ENCODE measurements around the gene CCBE1. TPM values are rescaled to one million over a fixed set of nuclear protein-coding genes. Genes with fewer than 3 reads are reported as not detected.
"Not testable (repeated sequence)": the region's sequence is repeated elsewhere in the genome, so short reads cannot be mapped to it uniquely, and the experiment has no call there.

CCBE1 gene
- total RNA-seq, 1 donor from 2014 or later = 5.8 TPM

DNA sequence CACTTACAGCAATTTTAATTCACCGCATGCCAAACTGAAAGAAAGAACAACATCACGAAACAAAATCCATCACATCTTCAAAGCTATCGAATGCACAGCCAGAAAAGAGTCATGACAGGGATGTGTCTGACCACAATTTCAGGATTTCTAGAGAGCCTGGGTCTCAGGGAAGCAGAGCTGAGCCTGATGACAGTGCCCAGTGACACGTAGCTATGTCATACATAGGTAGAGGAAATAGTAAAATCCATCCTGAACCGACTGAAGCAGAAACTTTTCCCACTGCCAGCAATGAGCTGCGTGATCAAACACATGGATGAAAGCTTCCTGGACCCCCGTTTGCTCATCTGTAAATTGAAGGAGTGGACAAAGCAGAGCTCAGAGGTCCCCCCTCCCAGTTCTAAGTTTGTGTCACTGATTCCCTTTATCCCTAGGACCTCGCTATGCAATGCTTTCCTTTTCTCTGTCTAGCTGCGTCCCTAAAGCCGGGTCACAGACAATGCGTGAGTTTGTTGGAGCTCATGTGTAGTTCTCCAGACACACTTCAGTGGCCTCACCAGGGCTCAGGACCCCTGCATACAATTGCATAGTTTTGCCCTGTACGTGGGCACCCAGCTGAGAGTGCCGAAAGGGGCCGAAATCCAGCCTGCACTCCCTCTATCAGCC is 37.6 kb downstream of the CCBE1 start:
- DNase-seq (ENCODE audit: low spot score) (no peak), ATAC-seq (no peak)

DNA sequence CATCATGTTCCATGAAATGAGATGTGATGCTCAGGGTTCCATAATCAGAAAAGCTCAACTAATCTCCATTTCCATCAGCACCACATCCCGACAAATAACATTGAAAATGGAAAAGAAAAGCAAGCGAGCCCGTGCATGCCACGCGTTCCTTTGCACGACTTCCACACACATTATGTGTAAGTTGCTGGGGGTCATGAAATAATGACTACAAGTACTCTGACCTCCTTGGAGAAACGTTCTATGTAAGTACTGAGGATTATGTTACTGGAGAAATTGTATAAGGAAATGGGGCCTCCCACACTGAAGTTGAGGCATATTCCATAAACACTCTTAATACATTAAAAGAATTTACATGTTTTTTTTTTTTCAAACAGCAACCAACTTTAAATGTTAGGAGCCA is 38.3 kb downstream of the CCBE1 start:
- no peak for DNase-seq (ENCODE audit: low spot score)
- no peak for ATAC-seq

DNA sequence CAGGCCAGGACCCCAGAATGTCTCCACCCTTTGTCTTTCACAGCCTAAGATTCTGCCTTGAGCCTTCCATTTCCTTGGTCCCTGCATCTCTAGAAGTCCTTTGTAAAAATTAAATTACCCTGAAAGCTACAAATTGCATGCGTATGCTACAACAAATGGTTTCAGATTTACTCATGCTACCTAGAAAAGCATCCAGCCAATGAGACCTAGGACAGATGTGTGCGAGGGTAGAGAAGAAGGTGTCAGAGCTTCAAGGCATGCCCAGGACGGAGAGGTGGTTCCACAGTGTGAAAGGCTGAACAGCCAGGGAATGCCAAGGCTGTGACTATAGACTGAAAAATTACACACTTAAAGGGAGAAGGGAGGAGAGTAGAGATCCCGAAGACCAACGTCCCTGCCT is 40.2 kb downstream of the CCBE1 start:
- DNase-seq (ENCODE audit: low spot score) (no peak), ATAC-seq (no peak)

DNA sequence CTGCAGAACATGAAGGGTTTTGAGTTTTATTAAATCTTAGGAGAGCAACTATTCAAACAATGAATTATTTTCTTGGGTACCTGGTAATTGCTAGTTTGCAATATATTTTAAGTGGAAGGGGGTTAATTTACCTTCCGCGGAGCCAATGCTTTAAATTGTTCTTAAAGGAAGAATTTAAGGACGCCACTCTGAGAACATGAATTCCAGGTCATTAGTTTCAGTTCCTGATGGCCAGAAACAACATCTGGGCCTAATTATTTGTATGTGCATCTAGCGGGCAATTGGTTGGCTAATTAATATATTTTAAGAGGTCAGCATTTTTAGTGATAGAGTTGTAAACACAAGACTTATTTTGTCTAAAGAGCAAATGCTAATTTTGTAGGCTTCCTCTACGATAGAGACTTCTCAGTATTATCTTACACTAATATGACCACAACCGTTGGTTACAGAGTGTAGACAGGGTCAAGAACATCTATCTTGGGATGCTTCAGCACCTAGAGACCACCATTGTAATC is 40.8 kb downstream of the CCBE1 start:
- DNase-seq (ENCODE audit: low spot score) (no peak), ATAC-seq (no peak)

DNA sequence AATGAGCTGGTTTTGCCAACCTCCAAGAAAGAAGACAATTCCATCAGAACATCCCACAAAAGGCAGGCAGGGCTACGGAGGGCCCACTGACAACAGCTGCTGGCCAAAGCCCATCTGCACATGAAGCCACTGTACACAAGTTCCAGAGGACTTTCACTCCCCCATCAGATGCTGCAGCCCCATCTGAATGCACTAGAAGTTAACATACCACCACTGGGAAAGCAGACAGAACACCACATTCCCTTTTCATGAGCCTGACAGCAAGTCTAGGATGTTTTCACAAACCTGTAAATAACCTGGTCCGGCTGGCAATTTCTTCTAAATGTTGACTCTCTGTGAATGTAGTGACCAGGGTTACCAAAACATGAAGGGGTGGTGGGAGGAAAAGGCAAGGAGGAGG is 41.5 kb downstream of the CCBE1 start:
- no peak for ATAC-seq
- DNase-seq (ENCODE audit: low spot score) = no peak

DNA sequence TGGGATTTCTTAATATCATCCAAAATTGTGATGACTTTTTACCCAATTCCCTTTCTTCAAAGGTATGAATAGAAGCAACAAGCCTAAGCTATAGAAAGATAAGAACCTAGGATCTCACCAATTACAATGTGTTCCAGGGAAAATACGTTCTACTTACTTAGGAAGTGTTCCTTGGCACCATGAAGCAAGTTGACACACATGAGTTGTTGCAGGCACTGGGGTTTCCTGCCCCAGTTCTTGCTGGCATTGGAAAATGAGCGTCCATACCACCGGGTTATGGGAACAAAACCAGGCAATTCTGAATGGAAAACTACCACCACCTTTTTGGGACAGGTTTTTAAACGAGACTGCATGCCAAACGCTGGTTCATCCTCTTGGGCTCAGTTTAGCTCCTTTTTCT is 46.2 kb downstream of the CCBE1 start:
- ATAC-seq (no peak), DNase-seq (ENCODE audit: low spot score) (no peak)

DNA sequence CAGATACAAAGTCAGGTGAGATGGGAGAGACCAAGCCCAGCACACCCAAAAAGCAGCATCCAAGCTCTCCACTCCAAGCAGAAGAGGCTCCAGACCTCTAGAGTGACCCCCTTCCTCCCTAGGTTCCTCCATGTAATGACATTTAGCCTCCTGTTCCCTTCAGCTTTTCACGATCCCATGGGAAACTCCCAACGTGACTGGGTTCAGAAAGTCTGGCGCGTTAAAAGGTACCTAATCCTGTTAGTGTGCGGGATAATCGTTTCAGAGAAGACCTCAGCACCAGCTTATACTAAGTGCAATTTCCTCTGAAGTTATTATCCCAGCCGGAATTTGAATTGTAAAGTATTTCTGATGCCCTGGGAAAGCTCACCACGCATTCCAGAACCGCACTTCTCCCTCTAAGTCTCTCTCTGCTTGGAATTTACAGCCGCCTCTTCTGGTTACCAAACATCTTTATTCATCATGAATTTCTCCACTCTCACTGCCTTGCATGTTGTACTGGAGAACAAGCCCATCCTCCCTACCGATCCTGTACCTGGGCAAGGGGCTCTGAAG is 46.9 kb downstream of the CCBE1 start:
- DNase-seq (ENCODE audit: low spot score) = no peak
- no peak for ATAC-seq

DNA sequence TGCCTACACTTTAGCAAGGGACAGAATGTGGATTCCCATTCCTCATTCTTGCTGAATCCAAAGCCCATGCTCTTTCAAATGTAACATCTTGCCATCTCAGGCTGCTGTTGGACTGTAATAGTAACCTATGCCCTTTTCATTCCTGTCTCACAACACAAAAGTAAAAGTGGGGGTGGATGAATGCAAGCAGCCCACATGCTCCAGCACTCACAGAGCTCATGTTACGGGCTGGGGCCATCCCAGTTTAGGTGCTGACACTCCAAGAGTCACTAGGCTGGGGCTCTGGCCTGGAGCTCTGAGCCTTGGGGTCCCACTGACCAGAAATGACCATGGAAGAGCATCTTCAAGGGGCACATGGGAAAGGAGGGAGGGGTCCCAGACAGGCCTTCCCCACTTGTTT is 47.6 kb downstream of the CCBE1 start:
- DNase-seq (ENCODE audit: low spot score) = no peak

DNA sequence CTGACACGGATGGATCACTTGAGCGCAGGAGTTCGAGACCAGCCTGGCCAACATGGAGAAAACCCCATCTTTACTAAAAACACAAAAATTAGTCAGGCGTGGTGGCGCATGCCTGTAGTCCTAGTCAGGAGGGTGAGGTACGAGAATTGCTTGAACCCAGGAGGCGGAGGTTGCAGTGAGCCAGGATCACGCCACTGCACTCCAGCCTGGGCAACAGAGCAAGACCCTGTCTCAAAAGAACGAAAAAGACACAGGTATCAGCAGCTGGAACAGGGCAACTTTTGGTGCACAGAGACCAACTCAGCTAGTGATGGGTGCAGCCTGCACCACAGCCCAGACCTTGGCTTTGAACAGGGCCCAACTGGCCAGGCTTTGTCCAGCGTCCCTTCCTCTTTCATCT is 48.8 kb downstream of the CCBE1 start:
- not testable (repeated sequence) for DNase-seq (ENCODE audit: low spot score); ATAC-seq

More for the DNA sequence above, 47.6 kb downstream of the CCBE1 start:
- no peak for ATAC-seq

DNA sequence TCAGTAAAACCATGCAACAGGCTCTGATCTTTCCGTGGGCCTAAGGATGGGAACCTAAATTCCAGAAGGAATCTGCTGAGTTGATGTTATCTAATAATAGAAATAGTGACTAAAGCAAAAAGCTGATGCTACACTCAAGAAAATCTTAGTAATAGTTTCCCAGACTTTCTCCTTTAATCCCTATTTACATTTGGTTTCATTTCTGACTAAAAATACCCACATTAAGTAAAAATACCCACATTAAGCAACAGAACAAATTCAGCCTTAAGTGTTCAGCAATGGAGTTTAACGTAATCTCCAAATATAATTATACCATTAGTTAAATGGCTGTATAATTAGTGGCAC is 50.3 kb downstream of the CCBE1 start:
- no peak for ATAC-seq
- DNase-seq (ENCODE audit: low spot score) = no peak

DNA sequence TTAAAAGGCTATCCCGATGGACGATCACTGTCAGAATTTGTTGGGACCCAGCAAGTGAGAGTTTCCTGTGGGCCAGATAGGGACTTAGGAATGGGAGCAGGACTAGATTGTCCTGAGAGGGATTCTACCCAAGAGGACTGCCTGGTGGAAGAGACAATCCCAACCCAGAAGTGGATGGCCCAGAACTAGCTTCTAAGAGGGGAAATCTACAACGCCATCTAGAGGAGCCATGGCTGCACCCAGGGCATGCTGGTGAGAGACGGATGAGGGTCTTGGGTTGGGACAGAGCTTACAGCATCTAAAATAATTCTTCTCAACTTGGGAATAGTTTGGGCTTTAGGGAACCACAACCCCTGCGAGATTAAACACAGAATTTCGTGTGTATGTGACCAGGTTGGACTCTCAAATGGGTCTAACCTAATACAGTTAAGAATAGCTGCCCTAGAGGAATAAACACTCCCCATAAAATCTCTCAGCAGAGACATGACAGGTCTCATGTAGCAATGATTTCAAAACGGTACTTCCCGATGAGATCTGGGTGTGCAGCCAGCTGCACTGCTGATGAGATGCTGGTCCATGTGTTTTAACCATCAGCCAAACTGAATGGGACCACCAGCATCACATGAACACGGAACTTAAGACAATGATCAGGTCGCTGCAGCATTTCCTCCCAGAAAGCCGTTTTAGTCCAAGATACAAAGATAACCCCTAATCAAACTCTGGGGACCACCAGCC is 50.8 kb downstream of the CCBE1 start:
- DNase-seq (ENCODE audit: low spot score) (no peak), ATAC-seq (no peak)

DNA sequence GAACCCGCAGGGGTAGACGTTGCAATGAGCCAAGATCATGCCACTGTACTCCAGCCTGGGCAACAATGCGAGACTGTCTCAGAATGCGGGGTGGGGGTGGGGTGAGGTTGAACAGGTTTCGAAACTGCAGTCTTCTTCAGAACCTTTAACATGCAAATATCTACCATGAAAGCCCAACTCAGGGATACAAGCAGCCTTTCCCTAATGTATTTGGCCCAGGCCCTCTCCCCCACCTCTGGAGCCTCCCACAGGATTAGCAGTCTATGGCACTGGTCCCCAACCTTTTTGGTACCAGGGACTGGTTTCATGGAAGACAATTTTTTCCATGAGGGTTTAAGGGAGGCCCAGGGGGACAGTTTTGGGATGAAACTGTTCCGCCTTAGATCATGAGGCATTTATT is 53.5 kb downstream of the CCBE1 start:
- no peak for ATAC-seq

DNA sequence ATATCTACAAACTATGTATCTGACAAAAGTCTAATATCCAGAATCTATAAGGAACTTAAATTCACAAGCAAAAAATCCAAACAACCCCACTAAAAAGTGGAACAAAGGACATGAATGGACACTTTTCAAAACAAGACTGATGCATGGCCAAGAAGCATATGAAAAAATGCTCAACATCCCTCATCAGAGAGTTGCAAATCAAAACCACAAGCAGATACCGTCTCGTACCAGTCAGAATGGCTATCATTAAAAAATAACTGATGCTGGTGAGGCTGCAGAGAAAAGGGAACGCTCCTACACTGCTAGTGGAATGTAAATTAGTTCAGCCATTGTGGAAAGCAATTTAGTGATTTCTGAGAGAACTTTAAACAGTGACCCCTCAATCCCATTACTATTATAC is 56.5 kb downstream of the CCBE1 start:
- DNase-seq (ENCODE audit: low spot score) = no peak
- no peak for ATAC-seq

More for the DNA sequence above, 53.5 kb downstream of the CCBE1 start:
- no peak for DNase-seq (ENCODE audit: low spot score)

DNA sequence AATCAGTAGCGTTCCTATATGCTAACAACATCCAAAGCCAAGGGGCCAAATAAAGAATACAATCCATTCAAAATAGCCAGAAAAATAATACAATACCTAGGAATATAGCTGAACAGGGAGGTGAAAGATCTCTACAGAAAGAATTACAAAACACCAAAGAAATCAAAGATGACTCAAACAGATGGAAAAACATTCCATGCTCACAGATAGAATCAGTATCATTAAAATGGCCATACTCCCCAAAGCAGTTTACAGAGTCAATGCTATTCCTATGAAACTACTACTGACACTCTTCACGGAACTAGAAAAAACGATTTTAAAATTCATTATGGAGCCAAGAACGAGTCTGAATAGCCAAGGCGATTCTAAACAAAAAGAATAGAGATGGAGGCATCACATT is 57.4 kb downstream of the CCBE1 start:
- DNase-seq (ENCODE audit: low spot score) (no peak), ATAC-seq (no peak)

DNA sequence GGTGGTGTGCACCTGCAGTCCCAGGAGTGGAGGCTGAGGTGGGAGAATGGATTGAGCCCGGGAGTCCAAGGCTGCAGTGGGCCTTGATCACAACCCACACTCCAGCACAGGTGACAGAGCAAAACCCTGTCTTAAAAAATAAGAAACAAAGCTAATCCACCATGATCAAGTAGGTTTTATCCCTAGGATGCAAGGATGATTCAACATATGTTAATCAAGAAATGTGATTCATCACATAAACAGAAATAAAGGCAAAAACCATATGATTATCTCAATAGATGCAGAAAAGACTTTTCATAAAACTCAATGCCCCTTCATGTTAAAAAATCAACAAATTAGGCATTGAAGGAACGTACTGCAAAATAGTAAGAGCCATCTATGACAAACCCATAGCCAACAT is 58.1 kb downstream of the CCBE1 start:
- no peak for DNase-seq (ENCODE audit: low spot score)
- no peak for ATAC-seq

DNA sequence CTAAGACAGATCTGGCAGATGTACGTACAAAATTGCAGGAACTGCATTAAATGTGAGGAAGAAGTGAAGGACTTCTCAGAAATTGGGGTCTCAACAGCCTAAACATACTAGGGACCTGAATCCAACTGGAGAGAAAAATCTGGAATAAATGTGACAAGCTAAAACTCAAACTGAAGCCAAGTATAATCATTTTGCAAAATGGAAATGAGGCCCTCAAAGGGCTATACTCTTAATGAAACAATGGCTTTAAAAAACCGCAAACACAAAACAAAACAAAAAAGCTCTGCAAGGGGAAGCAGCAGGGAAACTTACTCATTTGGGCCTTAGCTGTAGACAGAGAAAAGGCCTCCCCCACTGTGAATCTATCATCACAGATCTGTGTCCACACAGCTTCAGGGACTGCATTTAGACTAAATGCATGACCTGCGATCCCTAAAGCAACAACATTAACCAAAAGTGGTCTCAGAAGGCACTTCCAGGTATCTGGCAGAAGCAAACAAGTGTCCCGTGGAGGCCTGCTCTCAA is 63.2 kb downstream of the CCBE1 start:
- DNase-seq (ENCODE audit: low spot score) = no peak
- no peak for ATAC-seq

DNA sequence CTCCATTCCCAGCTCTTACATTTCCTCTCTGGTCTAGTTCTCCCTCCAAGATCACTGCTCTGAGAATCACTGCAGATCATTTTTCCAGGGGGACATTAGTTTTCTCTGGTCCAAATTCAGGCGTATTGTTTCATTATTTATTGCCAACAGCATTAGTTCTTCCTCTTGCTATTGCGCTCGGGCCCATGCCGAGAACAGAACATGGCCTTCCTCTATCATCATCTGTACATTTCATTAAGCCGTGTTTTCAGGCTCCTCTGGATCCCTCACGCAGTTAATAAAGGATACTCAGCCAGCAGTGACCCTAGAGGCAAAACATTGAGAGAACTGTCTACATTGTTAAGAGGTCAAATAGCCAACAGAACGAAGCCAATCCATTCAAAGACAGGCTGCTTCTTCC is 63.9 kb downstream of the CCBE1 start:
- ATAC-seq = no peak
- no peak for DNase-seq (ENCODE audit: low spot score)

DNA sequence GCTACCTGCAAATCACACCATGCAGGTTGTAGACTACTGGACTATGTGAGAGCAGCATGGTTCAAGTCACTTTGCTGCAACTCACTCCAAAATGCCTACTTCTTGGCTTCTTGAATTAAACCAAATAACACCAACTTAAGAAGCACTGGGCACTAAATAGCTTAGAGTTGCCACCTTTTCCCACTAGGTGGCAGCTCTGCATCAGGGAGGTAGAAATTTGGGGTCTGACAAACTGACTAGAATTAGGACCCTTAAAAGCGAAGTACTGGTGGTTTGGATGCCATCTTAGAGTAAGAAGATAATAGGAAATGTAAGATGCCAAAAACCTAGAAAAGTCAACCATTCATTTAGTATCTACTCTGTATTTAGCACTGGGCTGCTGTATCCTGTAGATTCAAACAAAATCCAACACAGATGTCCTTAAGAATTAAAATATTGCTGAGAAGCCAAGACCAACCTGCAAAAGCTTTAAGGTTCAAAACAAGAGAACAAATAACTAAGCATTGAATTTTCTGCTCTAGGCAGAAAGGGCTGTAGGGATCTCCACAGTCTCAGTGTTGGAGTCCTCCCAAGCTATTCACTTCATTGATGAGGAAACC is 65.5 kb downstream of the CCBE1 start:
- ATAC-seq = peak; percentile 39
- DNase-seq (ENCODE audit: low spot score) = no peak

DNA sequence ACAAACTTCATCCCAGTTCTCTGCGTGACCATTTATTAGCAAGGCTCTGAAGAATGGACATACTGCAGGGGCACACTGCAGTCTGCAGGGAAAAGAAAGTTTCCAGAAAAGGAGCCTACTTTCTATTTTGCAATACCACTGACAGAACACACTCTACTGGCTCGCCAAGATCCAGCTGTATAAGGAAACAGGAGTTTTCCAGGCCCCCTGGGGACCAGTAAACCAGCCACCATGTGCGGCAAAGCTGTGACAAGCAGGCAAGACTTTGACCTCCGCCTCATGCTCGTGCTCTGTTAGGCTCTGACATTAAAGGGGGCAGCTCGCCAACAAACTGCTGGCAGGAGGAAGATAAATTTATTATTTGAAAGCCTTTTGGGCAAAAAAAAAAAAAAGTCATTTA is 67.3 kb downstream of the CCBE1 start:
- no peak for ATAC-seq

DNA sequence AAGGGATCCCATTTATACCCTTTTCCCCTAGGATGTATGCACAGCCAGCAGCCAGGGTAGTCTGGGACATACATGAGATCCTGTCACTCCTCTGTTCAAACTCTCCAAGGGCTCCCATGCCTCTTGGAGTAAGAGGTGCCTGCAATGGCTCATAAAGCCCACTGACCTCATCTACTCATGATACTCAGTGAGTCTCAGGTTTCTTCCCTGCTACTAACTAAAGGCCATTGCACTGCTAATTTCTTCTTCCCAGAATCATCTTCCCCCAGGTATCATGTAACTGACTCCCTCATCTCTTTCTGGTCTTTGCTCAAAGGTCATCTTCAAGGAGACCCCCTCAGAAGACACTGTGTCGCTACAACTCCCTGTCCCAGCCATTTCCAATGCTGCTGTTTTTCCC is 68.2 kb downstream of the CCBE1 start:
- DNase-seq (ENCODE audit: low spot score) = no peak
- ATAC-seq = no peak

More for the DNA sequence above, 67.3 kb downstream of the CCBE1 start:
- no peak for DNase-seq (ENCODE audit: low spot score)

DNA sequence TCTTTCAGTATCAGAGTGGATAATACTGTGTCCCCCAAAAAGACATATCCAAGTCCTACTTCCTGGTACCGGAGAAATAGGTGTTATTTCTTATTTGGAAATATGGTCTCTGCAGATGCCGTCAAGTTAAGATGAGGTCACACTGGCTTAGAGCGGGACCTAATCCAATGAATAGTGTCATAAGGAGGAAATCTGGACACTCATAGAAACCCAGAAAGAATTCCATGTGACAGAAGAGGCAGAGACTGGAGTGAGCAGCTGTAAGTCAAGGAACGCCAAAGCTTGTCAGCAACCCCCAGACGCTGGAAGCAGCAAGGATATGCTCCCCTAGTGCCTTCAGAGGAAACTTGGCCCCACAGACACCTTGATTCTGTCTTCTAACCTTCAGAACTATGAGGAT is 69.8 kb downstream of the CCBE1 start:
- no peak for ATAC-seq
- no peak for DNase-seq (ENCODE audit: low spot score)

DNA sequence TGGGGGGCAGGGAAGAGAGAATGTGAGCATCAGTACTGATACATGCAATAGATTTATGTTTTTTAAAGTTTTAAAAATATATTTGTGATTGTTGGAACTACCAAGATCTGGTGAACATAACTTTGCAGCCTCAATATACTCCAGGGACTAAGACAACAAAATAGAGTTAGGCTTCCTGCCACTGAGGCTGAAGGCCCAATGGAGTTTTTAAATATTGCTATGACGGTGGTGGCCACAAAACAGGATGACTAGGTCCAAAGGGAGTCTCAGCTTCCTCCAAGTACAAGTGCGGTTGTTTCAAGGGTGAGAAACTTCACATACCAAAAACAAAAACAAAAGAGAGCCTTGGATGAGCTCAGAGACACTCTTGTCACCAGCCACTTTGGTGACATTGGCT is 72.9 kb downstream of the CCBE1 start:
- no peak for DNase-seq (ENCODE audit: low spot score)
- ATAC-seq = no peak

Data from left lobe of liver (tissue), 2 donors.